ENCODE data around the gene TSHR.

The TSHR gene

GRCh38 chr14:81179631-81180030 lies 224.2 kb downstream of the TSHR start:
- no peak overlapping the region for H3K4me3 ChIP-seq (ENCODE audit: control insufficient read depth, low read depth, low read length)
- TF ChIP-seq CTCF (conservative IDR thresholded peaks at IDR 0.05; ENCODE audit: control insufficient read depth, insufficient read depth, low read depth, low read length): no peak
- DNase-seq (ENCODE audit: low read depth): no peak

- no peak for TF ChIP-seq CTCF (conservative IDR thresholded peaks at IDR 0.05; ENCODE audit: control insufficient read depth, insufficient read depth, low read depth, low read length)
- H3K4me3 ChIP-seq (ENCODE audit: control insufficient read depth, low read depth, low read length): no peak overlapping the region
- DNase-seq (ENCODE audit: low read depth): no peak
Measured at GRCh38 chr14:81187832-81188522, 232.6 kb downstream of the TSHR start.

DNA sequence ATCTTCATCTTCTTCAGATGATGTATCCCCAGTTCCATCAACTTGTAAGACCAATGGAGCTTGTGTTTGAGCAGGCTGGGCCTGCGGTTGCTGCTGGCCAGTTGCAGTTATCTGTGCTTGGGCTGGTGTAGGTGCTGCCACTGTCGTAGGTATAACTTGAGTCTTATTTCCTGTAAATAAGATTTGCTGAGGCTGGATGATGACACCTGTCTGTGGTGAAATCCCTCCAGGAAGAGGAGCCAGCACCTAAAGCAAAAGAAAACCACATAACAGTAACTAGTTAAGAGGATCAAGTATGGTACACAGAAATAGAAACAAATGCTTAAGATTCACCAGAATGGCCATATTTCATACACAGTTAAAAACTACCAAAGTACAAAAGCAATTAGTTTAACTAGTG lies 237.2 kb downstream of the TSHR start:
- no peak overlapping the region for H3K4me3 ChIP-seq (ENCODE audit: control insufficient read depth, low read depth, low read length)
- DNase-seq (ENCODE audit: low read depth): no peak
- no peak for TF ChIP-seq CTCF (conservative IDR thresholded peaks at IDR 0.05; ENCODE audit: control insufficient read depth, insufficient read depth, low read depth, low read length)

GRCh38 chr14:81193924-81194633 lies 238.7 kb downstream of the TSHR start:
- TF ChIP-seq CTCF (conservative IDR thresholded peaks at IDR 0.05; ENCODE audit: control insufficient read depth, insufficient read depth, low read depth, low read length): no peak
- DNase-seq (ENCODE audit: low read depth): no peak
- H3K4me3 ChIP-seq (ENCODE audit: control insufficient read depth, low read depth, low read length): no peak overlapping the region
